SK-N-SH treated with all-trans-retinoic acid at 6 μM for 48 hours (cell line): ENCODE measurements around the gene PPP1R14B.

Source experiments
- BACH2 ChIP-seq: fragments of 250-450 bp; sonication (Bioruptor Pico); IDR thresholded peaks from 2 replicates; pipeline ENCODE4 v1.9.0; 2021; ENCODE audit warnings: mild to moderate bottlenecking, borderline replicate concordance
- CSDC2 ChIP-seq: fragments of 250-450 bp; sonication (Bioruptor Pico); IDR thresholded peaks from 2 replicates; pipeline ENCODE4 v1.5.0; 2020; ENCODE audit warnings: mild to moderate bottlenecking, moderate library complexity
- TF ChIP-seq, protein P1 (sequence below): fragments of 250-450 bp; sonication (Bioruptor Pico); IDR thresholded peaks from 2 replicates; pipeline ENCODE4 v1.5.1; 2020; ENCODE audit warnings: low read depth, mild to moderate bottlenecking, moderate library complexity

DNA sequence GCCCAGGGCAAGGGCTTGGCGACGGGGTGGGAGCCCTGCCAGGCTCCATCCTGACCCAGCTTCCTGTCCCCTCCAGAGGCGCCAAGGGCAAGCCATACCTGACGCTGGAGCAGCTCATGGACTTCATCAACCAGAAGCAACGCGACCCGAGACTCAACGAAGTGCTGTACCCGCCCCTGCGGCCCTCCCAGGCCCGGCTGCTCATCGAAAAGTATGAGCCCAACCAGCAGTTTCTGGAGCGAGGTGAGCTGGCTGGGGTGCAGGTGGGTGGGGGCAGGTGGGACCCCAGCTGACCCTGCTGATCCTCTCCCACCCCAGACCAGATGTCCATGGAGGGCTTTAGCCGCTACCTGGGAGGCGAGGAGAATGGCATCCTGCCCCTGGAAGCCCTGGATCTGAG, 9.6 kb upstream of the PPP1R14B start:
- TF ChIP-seq, protein P1, sequence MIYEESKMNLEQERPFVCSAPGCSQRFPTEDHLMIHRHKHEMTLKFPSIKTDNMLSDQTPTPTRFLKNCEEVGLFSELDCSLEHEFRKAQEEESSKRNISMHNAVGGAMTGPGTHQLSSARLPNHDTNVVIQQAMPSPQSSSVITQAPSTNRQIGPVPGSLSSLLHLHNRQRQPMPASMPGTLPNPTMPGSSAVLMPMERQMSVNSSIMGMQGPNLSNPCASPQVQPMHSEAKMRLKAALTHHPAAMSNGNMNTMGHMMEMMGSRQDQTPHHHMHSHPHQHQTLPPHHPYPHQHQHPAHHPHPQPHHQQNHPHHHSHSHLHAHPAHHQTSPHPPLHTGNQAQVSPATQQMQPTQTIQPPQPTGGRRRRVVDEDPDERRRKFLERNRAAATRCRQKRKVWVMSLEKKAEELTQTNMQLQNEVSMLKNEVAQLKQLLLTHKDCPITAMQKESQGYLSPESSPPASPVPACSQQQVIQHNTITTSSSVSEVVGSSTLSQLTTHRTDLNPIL (CRISPR knock-in tag) = no peak
- no peak for TF ChIP-seq CSDC2 (CRISPR knock-in tag)
- TF ChIP-seq BACH2 (CRISPR knock-in tag) = no peak
